ENCODE results near the gene SPATA6. TPM values are rescaled to one million over a fixed set of nuclear protein-coding genes. Genes with fewer than 3 reads are reported as not detected.

SPATA6 gene
- total RNA-seq, 4 donors from 2014 or later = 20.9 to 41.5 (median 34.0) TPM

GRCh38 chr1:48396208-48396607 lies 75.8 kb downstream of the SPATA6 start:
- Histone ChIP-seq H3K4me3 (replicated peaks in 1 of 3) (no peak overlapping the region), H3K27ac (no peak overlapping the region), H3K4me1 (no peaks in the 10 kb centered on the region), H3K9me3 (no peaks in the 10 kb centered on the region), H3K27me3 (no peaks in the 10 kb centered on the region), H3K36me3 (no peaks in the 10 kb centered on the region)
- DNase-seq = no peak
- TF ChIP-seq POLR2A (IDR thresholded peaks at IDR 0.05) = no peak
- no peak for TF ChIP-seq CTCF (IDR thresholded peaks at IDR 0.05)
- 97% methylated on average over 2 of the region's 2 CpGs for WGBS, 2 donors
- intact Hi-C loops (cut with DNase I) = no loop called here

- no peak overlapping the region for H3K4me3 ChIP-seq (replicated peaks in 1 of 3)
- no peaks in the 10 kb centered on the region for H3K4me1 ChIP-seq
- no peaks in the 10 kb centered on the region for H3K9me3 ChIP-seq
- no peak for DNase-seq
- TF ChIP-seq POLR2A (IDR thresholded peaks at IDR 0.05) = no peak
- TF ChIP-seq CTCF (IDR thresholded peaks at IDR 0.05) = no peak
- no peaks in the 10 kb centered on the region for H3K27me3 ChIP-seq
- WGBS, 2 donors = 96 to 99% methylated on average over 2 of the region's 2 CpGs
- no peaks in the 10 kb centered on the region for H3K36me3 ChIP-seq
- H3K27ac ChIP-seq = no peak overlapping the region
- intact Hi-C loops (cut with DNase I) = no loop called here
Observed at GRCh38 chr1:48391926-48392325, 80.1 kb downstream of the SPATA6 start.

- Histone ChIP-seq H3K27me3 (no peaks in the 10 kb centered on the region), H3K9me3 (no peaks in the 10 kb centered on the region), H3K27ac (no peak overlapping the region), H3K36me3 (no peaks in the 10 kb centered on the region), H3K4me1 (no peaks in the 10 kb centered on the region), H3K4me3 (replicated peaks in 1 of 3) (no peak overlapping the region)
- TF ChIP-seq CTCF (IDR thresholded peaks at IDR 0.05) (no peak), POLR2A (IDR thresholded peaks at IDR 0.05) (no peak)
- no peak for DNase-seq
- intact Hi-C loops (cut with DNase I) = no loop called here
- WGBS, 2 donors = 100% methylated on average over 1 to 2 of the region's 3 CpGs
Observed at GRCh38 chr1:48387409-48387808, 84.6 kb downstream of the SPATA6 start.

- TF ChIP-seq CTCF (IDR thresholded peaks at IDR 0.05) (no peak), POLR2A (IDR thresholded peaks at IDR 0.05) (no peak)
- no peaks in the 10 kb centered on the region for H3K9me3 ChIP-seq
- H3K4me1 ChIP-seq = peaks cover 10 to 23% of the 10 kb centered on the region in 2 donors
- H3K27ac ChIP-seq = peak overlapping the region; percentile 10 to 32 (median 16)
- peaks cover 0 to 3% of the 10 kb centered on the region in 2 donors for H3K36me3 ChIP-seq
- intact Hi-C loops (cut with DNase I) = no loop called here
- H3K4me3 ChIP-seq (replicated peaks in 1 of 3) = no peak overlapping the region
- H3K27me3 ChIP-seq = no peaks in the 10 kb centered on the region
- DNase-seq = no peak
Observed at GRCh38 chr1:48374785-48375184, 97.2 kb downstream of the SPATA6 start.

GRCh38 chr1:48371598-48371997 lies 100.4 kb downstream of the SPATA6 start:
- intact Hi-C loops (cut with DNase I) = no loop called here
- WGBS, 2 donors = 93 to 95% methylated on average over 2 of the region's 2 CpGs
- no peaks in the 10 kb centered on the region for H3K9me3 ChIP-seq
- H3K4me1 ChIP-seq = peaks cover 10 to 21% of the 10 kb centered on the region in 2 donors
- H3K27me3 ChIP-seq = no peaks in the 10 kb centered on the region
- no peak for DNase-seq
- TF ChIP-seq POLR2A (IDR thresholded peaks at IDR 0.05) (no peak), CTCF (IDR thresholded peaks at IDR 0.05) (no peak)
- H3K4me3 ChIP-seq (replicated peaks in 1 of 3) = no peak overlapping the region
- H3K36me3 ChIP-seq = no peaks in the 10 kb centered on the region
- no peak overlapping the region for H3K27ac ChIP-seq
